GM21825 (cell line): ENCODE data around the gene PLXNA1.

Source experiments
- ATAC-seq: cut with Tn5 transposase; IDR thresholded peaks from one replicate; pipeline ENCODE4 v1.9.1; 2021; ENCODE audit warnings: mild to moderate bottlenecking, moderate library complexity; ENCODE audit not compliant: unreplicated experiment

Gene PLXNA1

DNA sequence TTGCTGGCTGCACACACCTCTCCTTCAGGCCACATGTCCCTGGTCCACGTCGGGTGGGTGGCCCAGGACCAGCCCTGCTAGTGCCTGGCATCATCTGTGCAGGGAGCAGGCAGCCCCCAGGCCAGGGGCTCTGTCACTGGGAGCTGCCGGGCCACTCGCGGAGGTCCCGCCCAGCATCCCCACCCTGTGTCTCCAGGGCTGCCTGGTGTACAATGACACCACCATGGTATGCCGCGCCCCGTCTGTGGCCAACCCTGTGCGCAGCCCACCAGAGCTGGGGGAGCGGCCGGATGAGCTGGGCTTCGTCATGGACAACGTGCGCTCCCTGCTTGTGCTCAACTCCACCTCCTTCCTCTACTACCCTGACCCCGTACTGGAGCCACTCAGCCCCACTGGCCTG is 34.3 kb downstream of the PLXNA1 start:
- no peak for ATAC-seq

DNA sequence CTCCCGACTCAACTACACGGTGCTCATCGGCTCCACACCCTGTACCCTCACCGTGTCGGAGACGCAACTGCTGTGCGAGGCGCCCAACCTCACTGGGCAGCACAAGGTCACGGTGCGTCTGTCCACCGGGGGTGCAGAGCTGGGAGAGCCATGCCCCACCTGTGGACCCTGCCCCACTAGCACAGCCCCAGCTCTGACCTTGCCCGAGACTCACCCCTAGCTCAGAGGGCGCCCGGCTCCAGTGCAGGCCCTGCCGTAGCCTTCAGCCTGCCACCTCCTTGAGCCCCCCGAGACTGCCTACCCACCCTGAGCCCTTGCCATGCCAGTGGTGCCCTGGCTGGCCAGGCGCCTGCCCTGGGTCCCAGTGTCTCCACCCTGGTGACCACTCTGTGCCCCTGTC is 34.9 kb downstream of the PLXNA1 start:
- no peak for ATAC-seq

DNA sequence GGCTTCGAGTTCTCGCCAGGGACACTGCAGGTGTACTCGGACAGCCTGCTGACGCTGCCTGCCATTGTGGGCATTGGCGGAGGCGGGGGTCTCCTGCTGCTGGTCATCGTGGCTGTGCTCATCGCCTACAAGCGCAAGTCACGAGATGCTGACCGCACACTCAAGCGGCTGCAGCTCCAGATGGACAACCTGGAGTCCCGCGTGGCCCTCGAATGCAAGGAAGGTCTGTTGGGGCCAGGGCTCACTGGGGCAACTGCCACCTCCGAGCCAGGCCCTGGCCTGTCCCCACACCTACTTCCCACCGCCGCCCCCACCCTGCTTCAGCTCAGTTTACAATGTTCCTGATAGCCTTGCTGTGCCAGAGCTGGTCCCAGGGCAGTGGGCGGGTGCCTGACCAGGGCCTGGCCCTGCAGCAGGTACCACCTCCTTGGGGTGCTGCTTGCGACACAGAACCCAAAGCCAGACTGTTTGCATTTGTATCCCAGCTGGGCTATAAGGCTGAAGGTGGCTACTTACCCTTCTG is 35.5 kb downstream of the PLXNA1 start:
- no peak for ATAC-seq

DNA sequence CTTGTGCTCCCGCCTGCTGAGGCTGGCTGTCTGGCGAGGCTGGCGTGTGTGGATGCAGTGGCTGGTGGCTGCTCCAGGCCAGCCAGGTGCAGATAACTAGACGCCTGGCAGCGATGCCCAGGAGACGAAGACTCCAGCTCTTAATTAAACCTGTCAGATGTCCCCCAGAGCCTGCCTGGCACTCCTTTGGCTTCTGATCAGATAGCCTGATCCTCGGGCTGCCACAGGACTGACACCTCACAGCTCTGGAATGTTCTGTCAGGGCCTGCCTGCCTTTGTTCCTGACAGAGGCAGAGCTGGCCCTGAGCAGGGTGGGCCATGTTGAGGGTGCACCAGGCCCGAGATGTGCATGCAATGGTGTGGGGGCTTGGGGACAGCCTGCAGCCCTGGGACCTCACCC is 36.5 kb downstream of the PLXNA1 start:
- ATAC-seq, result no peak

DNA sequence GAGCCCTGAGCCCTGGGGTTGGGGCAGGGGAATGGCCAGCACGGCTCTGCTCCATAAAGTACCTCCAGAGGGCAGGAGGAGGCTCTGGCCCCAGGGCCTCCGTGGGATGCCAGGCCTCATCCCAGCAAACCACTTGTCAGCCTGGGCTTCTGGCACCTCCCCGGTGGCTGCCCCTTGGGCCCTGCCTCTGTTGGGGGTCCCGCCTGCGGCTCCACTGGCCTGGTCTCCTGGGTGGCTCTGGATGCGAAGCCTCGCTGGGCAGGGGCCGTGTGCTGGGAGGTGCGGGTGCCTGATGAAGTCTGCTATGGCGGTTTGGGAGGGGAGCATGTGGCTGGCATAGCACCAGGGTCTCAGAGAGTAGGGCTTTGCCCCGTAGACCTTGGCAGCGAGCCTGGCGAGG is 37.6 kb downstream of the PLXNA1 start:
- no peak for ATAC-seq

DNA sequence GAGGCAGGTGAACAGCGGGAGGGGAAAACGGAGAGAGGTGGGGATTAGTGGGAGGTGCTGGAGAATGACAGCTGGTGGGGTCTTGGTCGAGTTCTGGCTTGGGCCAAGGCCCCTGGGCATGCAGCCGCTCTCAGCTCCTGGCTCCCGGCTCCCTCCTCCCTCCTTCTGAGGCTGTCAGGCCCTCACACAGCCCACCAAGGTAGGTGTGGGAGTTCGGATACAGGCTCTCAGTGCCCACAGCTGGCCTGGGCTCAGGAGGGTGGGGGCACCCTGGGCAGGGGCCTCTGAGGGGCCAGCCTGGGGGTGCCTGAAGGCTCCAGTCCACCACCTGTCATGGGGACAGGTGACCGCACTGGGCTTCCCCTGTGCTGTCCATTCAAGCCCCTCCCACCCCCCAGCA is 39.9 kb downstream of the PLXNA1 start:
- ATAC-seq, result no peak

DNA sequence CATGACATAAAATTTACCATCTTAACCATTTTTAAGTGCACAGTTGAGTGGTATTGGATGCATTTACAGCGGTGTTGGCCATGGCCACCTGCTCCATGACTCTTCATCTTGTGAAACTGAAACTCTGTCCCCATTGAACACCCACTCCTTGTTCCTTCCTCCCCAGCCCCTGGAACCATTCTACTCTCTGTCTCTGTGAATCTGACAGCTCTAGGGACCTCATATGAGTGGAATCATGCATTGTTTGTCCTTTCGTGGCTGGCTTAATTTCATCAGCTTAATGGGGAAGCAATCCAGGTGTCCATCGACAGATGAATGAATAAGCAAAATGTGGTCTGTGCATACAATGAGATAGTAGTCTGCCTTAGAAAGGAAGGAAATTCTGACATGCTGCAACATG is 42.5 kb downstream of the PLXNA1 start:
- no peak for ATAC-seq

DNA sequence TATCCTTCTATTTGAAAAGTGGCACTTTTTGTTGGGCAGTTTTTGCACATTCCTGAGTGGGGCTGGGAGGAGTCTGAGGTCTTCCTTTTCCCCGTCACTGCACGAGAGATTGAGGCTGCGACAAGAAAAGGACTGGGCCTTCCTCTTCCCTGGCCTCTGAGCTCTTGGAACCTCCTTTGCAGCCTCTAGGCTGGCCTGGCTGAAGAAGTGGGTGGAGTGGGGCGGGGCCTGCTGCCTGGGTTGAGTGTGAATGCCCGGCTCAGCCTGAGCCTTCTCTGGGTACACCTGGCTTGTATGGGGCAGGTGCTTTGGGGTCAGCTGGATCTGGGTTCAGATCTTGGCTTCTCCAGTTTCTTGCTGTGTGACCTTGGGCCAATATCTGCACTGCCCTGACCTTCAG is 43.1 kb downstream of the PLXNA1 start:
- ATAC-seq, result no peak

DNA sequence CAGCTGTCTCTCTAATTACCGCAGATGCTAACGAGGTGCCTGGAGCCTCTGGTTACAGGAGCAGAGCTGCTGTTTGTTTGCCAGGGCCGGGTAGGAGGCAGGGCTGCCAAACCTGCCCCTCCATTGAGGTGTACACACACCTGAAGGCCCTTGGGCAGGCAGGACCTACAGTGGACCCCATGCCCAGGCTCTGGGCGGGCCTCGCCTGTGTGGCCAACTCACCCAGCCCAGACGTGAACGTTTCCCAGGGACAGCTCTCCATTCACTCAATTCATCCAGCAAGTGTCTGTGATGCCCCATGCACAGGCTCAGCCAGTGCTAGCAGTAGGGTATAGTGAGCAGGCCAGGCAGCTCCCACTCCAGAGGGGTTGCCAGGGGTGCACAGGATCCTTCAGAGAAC is 43.7 kb downstream of the PLXNA1 start:
- ATAC-seq, result no peak

DNA sequence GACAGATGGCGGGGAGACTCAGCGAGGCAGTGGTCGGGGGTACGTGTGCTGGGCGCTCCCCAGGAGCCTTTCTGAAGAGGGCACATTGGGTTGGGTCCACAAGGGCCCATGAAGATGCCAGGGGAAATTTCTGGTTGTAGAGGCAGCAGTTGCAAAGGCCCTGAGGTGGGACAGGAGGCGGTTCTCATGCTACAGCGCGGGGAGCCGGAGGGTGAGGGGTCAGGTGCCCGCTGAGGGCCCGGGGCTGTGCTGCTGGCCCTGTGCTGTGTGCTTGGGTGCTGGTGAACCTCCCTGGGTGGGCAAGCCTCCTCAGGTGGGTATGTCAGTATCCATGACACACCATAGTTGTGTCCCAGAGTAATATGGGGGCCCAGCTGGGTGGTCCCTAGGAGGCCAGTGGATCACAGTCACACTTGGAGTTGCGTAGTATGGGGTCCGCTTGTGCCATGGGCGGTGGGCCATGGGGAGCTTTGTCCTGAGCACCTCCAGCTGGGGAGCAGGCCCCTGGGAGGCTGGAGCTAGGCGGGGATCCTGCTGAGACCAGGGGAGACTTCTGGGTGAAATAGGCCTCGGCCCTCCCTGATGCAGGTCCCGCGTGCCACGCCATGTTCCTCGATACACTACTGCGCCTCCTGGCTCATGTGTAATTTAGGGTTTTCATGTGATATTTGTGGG is 44.3 kb downstream of the PLXNA1 start:
- no peak for ATAC-seq

DNA sequence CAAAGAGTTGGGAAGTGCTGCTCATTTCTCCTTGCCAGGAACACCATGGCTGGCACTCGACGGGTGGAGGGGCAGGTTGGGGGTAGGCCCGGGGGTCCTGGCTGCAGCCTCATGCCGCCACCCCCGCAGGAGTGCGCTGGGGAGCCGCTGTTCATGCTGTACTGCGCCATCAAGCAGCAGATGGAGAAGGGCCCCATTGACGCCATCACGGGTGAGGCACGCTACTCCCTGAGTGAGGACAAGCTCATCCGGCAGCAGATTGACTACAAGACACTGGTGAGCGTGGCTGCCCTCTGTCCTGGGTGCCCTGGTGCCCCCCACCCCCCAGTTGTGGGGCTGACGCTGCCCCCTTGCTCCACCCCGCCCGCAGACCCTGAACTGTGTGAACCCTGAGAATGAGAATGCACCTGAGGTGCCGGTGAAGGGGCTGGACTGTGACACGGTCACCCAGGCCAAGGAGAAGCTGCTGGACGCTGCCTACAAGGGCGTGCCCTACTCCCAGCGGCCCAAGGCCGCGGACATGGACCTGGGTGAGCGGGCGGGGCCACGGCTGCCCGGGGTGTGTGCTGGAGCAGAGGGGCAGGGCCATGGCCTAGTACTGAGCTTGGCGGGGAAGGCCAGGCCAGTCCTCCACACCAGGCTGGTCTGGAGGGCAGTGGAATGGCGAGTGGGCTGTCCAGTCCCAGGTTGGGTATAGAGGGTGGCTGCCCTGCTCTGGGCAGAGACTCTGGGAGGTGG is 45.1 kb downstream of the PLXNA1 start:
- ATAC-seq, result no peak

DNA sequence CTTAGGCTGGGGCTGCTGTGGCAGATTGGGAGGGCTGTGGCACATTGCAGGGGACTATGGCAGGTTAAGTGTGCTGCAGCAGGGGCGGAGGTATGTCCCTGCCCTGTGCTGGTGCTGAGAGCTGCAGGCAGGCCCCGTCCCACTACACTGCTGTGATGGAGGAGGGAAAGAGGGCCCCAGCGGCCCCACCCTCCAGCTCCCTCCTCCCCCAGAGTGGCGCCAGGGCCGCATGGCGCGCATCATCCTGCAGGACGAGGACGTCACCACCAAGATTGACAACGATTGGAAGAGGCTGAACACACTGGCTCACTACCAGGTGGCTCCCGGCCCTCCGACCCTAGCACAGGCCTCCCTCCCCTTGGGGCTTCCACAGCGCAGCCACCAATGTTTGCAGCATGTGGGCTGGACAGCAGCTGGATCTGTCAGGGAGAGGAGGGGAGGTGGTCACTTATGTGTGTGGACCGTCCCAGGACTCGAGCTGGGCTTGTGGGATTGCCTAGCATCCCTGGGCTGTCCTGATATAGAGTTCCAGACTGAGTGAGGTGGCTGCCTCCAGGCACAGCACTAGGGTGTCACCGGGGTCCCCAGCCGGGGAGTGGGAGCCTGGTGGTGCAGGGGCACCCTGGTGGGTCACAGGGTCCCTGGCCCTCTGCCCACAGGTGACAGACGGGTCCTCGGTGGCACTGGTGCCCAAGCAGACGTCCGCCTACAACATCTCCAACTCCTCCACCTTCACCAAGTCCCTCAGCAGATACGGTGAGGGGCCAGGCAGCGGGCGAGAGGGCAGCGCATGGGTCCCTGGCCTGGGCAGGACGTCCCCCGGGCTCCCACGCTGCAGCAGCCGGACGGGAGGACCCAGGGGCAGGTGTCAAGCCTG is 46.1 kb downstream of the PLXNA1 start:
- ATAC-seq, result no peak

DNA sequence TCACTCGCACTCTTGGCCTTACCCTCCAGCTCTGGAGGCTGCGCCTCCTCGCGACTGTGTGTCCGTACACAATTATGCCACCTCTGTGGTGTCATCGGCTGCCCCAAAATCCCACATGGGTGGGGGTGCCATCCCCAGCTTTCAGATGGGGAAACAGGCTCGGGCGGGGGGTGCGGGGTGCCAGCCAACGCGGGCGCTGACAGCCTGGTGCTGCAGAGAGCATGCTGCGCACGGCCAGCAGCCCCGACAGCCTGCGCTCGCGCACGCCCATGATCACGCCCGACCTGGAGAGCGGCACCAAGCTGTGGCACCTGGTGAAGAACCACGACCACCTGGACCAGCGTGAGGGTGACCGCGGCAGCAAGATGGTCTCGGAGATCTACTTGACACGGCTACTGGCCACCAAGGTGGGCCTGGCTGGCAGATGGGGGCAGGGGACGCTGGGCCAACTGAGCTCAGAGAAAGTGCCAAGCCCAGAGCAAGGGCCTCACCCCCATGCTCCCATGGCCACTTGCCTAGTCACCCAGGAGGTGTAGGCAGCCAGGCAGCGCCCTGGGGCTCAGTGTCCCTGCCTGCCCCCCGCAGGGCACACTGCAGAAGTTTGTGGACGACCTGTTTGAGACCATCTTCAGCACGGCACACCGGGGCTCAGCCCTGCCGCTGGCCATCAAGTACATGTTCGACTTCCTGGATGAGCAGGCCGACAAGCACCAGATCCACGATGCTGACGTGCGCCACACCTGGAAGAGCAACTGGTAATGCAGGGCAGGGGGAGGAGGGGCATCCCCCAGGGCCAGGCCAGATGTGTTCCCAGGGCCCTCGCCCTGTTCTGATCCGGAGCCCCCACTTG is 47.0 kb downstream of the PLXNA1 start:
- no peak for ATAC-seq

DNA sequence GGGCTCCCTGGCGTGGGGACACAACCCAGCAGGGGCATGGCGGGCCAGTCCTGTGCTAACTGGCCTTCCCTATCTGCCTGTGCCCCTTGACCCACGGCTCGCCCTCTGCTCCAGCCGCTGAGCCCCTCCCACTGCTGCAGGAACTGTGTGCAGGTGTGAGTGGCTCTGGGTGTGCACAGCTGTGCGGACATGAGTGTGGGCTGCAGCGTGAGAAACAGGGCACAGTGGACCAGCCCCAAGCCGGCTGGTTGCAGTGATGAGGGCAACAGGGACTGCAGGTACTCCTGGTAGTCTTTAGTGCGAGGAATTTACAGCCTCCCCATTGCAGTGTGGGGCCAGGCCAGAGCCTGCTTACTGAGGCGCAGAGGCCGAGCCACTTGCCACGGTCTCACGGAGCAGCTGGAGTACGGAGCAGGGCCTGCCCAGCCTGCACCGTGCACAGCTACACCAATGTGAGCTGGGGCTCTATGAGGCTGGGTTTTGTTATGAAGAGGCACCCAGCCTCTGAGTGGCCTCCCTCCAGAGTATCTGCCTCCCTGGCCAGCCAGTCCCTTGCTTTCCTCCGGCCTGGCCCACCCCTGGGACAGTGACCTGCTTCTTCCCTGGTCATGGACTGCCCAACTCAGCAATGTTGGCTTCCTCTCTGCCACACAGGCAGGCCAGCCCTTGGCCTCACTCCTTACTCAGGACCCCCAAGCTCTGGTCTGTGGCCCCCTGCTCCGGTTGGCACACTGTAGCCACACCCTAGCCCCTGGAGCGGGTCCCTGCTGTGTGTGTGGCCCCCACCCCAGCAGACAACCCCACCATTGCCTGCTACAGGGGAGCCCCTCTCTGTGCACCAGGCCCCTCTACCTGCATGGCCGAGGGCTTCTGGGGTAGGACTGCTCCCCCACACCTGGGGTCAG is 47.8 kb downstream of the PLXNA1 start:
- ATAC-seq, result no peak

DNA sequence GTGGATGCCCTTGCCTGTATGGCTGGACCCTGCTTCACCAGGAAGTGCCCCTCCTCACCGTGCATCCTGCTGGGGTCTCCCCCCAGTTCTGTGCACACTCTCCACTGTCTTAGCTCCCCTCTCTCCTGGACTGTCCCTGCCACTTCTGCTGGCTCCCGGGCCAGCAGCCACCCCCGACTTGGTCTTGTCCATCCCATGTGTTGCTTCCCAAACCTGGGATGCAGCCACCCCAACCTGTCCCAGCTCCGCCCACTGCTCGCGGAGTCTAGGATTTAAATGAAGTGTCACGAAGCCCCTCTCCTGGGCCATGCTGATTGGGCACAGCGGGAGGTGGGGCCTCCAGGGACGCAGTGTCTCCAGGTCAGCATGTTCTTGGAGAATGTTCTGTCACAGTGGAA is 48.5 kb downstream of the PLXNA1 start:
- no peak for ATAC-seq

DNA sequence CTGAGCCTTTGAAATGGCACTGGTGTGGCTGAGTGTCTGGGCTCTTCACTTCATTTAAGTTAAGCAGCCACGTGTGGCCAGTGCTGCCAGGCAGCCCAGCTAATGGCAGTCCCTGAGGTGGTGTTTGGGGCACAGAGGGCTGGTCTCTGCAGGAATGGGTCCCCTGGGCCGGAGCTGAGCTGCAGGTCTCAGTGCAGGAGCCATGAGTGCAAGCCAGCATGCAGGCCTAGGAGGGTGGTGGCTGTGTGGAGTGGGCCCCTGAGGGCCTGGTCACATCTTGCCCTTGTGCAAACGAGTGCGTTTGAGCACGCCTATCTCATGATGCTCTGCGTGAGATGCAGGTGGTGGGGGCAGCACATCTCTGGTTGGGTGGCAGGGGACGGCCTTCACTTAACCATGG is 48.9 kb downstream of the PLXNA1 start:
- no peak for ATAC-seq

DNA sequence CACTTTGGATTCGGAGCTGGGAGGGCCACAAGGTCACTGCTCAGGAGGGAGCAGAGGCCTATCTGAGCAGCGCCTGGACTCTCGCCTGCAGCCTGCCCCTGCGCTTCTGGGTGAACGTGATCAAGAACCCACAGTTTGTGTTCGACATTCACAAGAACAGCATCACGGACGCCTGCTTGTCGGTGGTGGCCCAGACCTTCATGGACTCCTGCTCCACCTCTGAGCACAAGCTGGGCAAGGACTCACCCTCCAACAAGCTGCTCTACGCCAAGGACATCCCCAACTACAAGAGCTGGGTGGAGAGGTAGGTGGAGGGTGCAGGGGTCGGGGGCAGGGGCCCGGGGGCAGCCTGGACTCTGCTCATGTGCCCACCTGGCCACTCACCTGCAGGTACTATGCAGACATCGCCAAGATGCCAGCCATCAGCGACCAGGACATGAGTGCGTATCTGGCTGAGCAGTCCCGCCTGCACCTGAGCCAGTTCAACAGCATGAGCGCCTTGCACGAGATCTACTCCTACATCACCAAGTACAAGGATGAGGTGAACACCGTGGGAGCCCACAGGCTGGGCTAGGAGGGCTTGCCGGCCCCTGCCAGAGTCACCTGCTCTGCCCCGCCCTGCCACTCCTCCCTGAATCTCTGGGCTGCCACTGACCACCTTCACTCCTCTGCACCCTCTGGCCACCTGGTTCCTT is 49.5 kb downstream of the PLXNA1 start:
- no peak for ATAC-seq
